Cerebellar nuclear complex (tissue), 1 donor: ENCODE data around the gene SOX30.

ENCODE experiments used
- DNase-seq, 2 experiments: peaks; one replicate each; lab custom pipeline; 2025; lab: John Stamatoyannopoulos, UW

The SOX30 gene

GRCh38 chr5:157607371-157608161 is 44.7 kb downstream of the SOX30 start:
- DNase-seq = no peak

GRCh38 chr5:157606046-157606445 is 46.2 kb downstream of the SOX30 start:
- no peak for DNase-seq

- no peak for DNase-seq
Observed at GRCh38 chr5:157603333-157604190, 48.7 kb downstream of the SOX30 start.

GRCh38 chr5:157602505-157602904 is 49.7 kb downstream of the SOX30 start:
- no peak for DNase-seq

- DNase-seq = no peak
Observed at GRCh38 chr5:157600252-157600651, 52.0 kb downstream of the SOX30 start.

- DNase-seq = no peak
Observed at GRCh38 chr5:157599565-157599964, 52.7 kb downstream of the SOX30 start.

GRCh38 chr5:157598350-157598936 is 53.8 kb downstream of the SOX30 start:
- DNase-seq = no peak

- DNase-seq = no peak
Observed at GRCh38 chr5:157597277-157597676, 55.0 kb downstream of the SOX30 start.

- DNase-seq = no peak
Observed at GRCh38 chr5:157596487-157596886, 55.8 kb downstream of the SOX30 start.

- no peak for DNase-seq
Observed at GRCh38 chr5:157594675-157595459, 57.4 kb downstream of the SOX30 start.

GRCh38 chr5:157594257-157594656 is 58.0 kb downstream of the SOX30 start:
- DNase-seq = no peak

- no peak for DNase-seq
Observed at GRCh38 chr5:157593052-157593757, 59.0 kb downstream of the SOX30 start.

- no peak for DNase-seq
Observed at GRCh38 chr5:157592594-157592993, 59.6 kb downstream of the SOX30 start.

GRCh38 chr5:157590478-157590877 is 61.8 kb downstream of the SOX30 start:
- DNase-seq = no peak

GRCh38 chr5:157584628-157585027 is 67.6 kb downstream of the SOX30 start:
- DNase-seq = no peak

GRCh38 chr5:157582731-157583620 is 69.3 kb downstream of the SOX30 start:
- no peak for DNase-seq

- no peak for DNase-seq
Observed at GRCh38 chr5:157581901-157582300, 70.3 kb downstream of the SOX30 start.

- no peak for DNase-seq
Observed at GRCh38 chr5:157578079-157578780, 74.0 kb downstream of the SOX30 start.

- DNase-seq = no peak
Observed at GRCh38 chr5:157576678-157577077, 75.6 kb downstream of the SOX30 start.
